GM13977 (cell line): Measurements from ENCODE around the gene EPB41L4A.

Experiments used
- DNase-seq: peaks from one replicate; pipeline ENCODE4 v3.0.0; 2012; ENCODE audit warnings: low spot score
- CTCF ChIP-seq: IDR thresholded peaks from 2 replicates; pipeline ENCODE4 v1.5.1; 2012; ENCODE audit warnings: mild to moderate bottlenecking, control low read depth; ENCODE audit not compliant: insufficient read depth; ENCODE audit errors: extremely low read depth, missing control alignments
- in situ Hi-C: fragments of 300-500 bp; cut with MboI; formaldehyde crosslinking; loops from one replicate; pipeline ENCODE4 v1.12.0; 2022; ENCODE audit warnings: low sequenced_read_pairs, low pct_unique_long_range_greater_than_20kb, mixed read lengths, inconsistent platforms; ENCODE audit not compliant: unreplicated experiment

The EPB41L4A gene

DNA sequence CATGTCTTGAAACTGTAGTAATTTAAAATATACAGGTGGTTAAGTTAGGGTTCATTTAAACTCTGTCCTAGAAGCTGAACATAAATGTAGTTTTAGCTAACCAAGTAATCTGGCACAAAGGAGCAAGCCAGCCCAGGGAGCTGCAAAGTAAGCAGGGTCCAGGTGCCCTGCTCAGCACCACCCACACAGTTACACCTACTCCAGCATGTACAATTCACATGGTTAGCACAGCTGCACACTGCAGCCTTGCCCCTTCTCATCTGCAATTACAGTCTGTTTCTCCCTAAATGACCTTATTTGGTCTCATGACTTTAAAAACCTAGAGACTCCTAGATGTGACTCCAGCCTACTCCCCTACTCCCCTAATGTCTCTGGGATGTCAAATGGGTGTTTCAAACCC, 128.4 kb downstream of the EPB41L4A start:
- in situ Hi-C loops: no loop called here
- DNase-seq: no peak
- no peak for TF ChIP-seq CTCF

GRCh38 chr5:112289465-112289864, 129.6 kb downstream of the EPB41L4A start:
- in situ Hi-C loops: no loop called here
- TF ChIP-seq CTCF: no peak
- no peak for DNase-seq

DNA sequence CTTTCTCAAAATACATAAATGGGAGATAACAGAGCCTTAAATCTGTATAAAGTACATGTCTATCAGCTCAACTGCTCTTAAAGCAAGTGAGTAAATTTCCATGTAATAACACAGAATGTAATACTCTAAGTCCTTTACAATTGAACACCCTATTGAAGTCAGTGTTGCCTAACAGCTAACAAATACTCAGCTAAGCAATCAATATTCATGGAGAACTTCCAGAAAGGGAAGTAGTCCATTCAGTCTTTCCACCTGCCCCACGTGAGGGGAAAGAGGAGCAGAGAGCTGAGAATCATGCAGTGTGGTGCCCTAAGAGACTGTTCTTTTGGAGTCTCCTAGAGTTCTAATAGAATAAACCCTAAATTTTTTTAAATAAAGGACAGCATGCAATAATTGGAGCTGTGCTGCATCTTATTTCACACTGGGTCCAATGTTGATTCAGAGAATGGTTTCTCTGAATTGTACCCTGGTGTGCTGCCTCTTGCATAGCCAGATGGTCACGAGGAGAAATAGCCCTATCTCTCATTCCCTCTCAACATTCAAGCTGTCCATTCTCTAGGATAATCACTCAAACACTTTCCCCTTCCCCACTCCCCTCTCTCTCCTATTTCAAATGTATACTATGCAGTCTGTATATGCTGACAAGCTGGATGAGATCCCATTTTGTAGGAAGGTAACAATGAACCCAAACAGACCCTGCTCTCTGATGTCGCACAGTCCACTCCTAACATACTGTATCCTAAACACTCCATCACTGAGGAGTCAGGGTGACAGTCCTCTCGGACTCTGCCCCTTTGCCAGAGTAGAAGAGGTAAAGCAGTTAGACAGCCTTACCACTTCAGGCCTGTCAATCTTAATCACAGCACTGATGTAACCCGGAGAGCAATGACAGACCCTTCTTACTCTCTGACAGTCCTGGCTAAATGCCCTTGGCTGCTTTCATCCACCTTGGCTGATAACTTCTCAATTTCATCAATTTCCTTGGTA, 134.8 kb downstream of the EPB41L4A start:
- no peak for DNase-seq
- no peak for TF ChIP-seq CTCF
- in situ Hi-C loops: no loop called here

DNA sequence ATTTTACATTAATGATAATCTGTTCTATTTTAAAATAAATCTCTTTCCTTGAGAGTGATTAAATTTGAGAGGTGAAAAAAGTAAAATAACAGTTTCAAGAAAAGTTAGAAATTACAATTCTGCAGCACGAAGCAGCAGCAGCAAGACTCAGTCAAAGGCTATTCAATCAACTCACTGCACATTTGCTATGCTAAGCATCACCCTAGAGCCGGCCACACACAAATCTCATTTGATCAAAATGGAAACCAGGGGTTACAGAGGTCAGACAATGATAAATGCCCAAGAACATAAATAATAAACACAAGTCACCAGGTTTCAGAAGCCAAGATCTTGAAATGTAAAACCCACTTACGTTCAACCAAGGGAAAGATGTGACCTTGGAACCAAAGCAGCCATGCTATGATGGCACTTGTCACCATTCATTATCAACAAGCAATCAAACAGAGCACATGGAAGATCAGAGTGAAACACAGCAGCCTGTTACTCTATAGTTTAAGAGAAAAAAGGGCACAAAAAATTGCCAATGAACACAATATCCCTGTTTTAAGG, 136.0 kb downstream of the EPB41L4A start:
- no peak for TF ChIP-seq CTCF
- in situ Hi-C loops: no loop called here
- no peak for DNase-seq

DNA sequence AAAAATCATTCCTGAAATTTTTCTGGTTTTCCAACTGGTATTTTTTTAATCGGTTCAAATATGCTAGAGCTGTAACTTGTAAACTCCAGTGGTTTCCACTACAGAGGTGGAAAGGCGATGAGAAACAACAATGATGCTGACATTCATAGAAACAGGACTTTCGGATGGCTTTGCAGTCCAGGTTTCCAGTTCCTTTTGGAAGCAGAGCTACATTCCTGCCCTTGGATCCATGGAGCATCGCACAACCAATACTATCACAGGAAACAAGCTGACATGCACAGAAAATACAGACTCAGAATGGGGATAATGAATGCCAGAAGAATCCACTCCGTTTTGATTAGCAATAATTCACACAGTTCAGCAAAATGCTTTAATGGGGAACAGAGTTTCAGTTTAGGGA, 140.0 kb downstream of the EPB41L4A start:
- DNase-seq: no peak
- in situ Hi-C loops: no loop called here
- TF ChIP-seq CTCF: no peak

DNA sequence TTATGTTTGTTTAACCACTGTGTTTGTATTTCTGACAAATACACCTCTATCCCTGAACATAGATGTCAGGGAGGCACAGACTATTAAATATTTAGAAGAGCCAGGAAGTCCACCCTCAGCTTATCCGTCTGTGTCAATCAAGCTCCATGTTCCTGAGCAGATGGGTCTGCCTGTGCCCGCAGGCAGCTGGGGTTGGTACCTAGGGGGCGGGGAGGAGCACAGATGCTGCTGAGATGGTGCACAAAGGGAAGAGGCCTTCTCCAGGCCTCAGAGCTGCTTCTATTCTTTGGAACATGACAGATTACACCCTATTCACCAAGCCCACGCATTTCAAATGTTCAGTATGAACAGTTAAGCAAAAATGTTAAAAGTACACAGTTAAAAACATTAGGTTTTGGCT, 142.1 kb downstream of the EPB41L4A start:
- in situ Hi-C loops: no loop called here
- DNase-seq: no peak
- no peak for TF ChIP-seq CTCF
